NT2/D1 (cell line): Measurements from ENCODE around the gene PM20D2.

Source experiments
- SUZ12 ChIP-seq: IDR thresholded peaks from 2 replicates; pipeline ENCODE4 v1.6.1; 2011; ENCODE audit not compliant: insufficient read length, insufficient read depth; ENCODE audit errors: extremely low read depth
- ZNF274 ChIP-seq: IDR thresholded peaks from 2 replicates; pipeline ENCODE4 v1.6.1; 2011; ENCODE audit warnings: mild to moderate bottlenecking, low read depth, low read length

GRCh38 chr6:89116702-89117101 is 29.2 kb upstream of the PM20D2 start:
- TF ChIP-seq SUZ12 (no peak), ZNF274 (no peak)
